Kidney (tissue), 14 donors: ENCODE measurements around the gene NOS1. TPM values are rescaled to one million over a fixed set of nuclear protein-coding genes. Genes with fewer than 3 reads are reported as not detected.
"Not testable (repeated sequence)": the region's sequence is repeated elsewhere in the genome, so short reads cannot be mapped to it uniquely, and the experiment has no call there.

Experiments
- DNase-seq, 5 donors: peaks; one replicate each; pipeline ENCODE4 v3.0.0-alpha.2; 2013 to 2020
- FAIRE-seq: peaks from 2 replicates; lab custom pipeline; 2012; peaks lifted over from hg19 to GRCh38; lab: Jason Lieb, UNC
- H3K27ac ChIP-seq, 2 donors: one replicate each; pipeline ENCODE4 v1.7.0; 2013; ENCODE audit warnings: low read depth in 2 of 2, low read length in 2 of 2, inconsistent platforms in 1 of 2
- H3K27me3 ChIP-seq: one replicate; pipeline ENCODE4 v1.7.1; 2013; ENCODE audit warnings: low read length, inconsistent platforms; ENCODE audit not compliant: control insufficient read depth, insufficient read depth
- H3K36me3 ChIP-seq, 3 donors: one replicate each; pipeline versions ENCODE4 v1.7.0 to v1.7.1; 2013; ENCODE audit warnings: low read length in 3 of 3, control low read depth in 1 of 3, inconsistent platforms in 1 of 3; ENCODE audit not compliant: insufficient read depth in 3 of 3, control insufficient read depth in 2 of 3
- H3K4me1 ChIP-seq, 3 donors: one replicate each; pipeline versions ENCODE4 v1.7.0 to v1.7.1; 2013; ENCODE audit warnings: low read length in 3 of 3, inconsistent platforms in 1 of 3, low read depth in 1 of 3; ENCODE audit not compliant: control insufficient read depth in 2 of 3, insufficient read depth in 2 of 3
- H3K4me3 ChIP-seq, 3 donors: one replicate each; pipeline versions ENCODE4 v1.7.0 to v1.8.1; 2013; ENCODE audit warnings: low read length in 3 of 3, control low read depth in 1 of 3, inconsistent platforms in 1 of 3
- H3K9ac ChIP-seq, 3 donors: one replicate each; pipeline versions ENCODE4 v1.7.0 to v1.7.1; 2013; ENCODE audit warnings: low read length in 3 of 3, control low read depth in 1 of 3, inconsistent platforms in 1 of 3
- H3K9me3 ChIP-seq, 3 donors: one replicate each; pipeline versions ENCODE4 v1.7.0 to v1.7.1; 2013; ENCODE audit warnings: low read length in 3 of 3, control low read depth in 1 of 3, inconsistent platforms in 1 of 3; ENCODE audit not compliant: control insufficient read depth in 2 of 3, insufficient read depth in 1 of 3
- intact Hi-C: fragments of 100-400 bp; cut with DNase I; formaldehyde crosslinking; loops from one replicate; pipeline ENCODE4 v1.11.1; 2022
- polyA plus RNA-seq: library from polyadenylated mRNA; stranded (reverse); fragments of 350-450 nt; fragmentation: Illumina TruSeq; extraction: RNeasy Lipid Tissue Mini Kit (QIAGEN cat#74804); gene quantifications from one replicate; pipeline ENCODE4 v1.2.3, GENCODE V29; 2014; ENCODE audit warnings: low read depth, low replicate concordance; ENCODE audit not compliant: insufficient read depth
- total RNA-seq: library from RNA; stranded (reverse); fragmentation: NEBNext Ultra II Directional; extraction: Animal tissue kit (Norgen Biotek cat#: 25700); gene quantifications from one replicate; pipeline ENCODE4 v1.2.1, GENCODE V29; 2021
- TF ChIP-seq, protein P1 (sequence below): IDR thresholded peaks from 3 replicates; pipeline ENCODE4 v1.5.1; 2012; ENCODE audit warnings: mild to moderate bottlenecking, moderate library complexity, borderline replicate concordance; ENCODE audit not compliant: insufficient read depth; ENCODE audit errors: extremely low read depth
- donor health status: control.
- donor health status: control.
- donor health status: control.
- donor health status: control.
- donor health status: control.
- donor health status: DM: yes; HTN: yes; CAD: no.
- donor health status: Normal renal cell carcinoma (clear cell type).

NOS1 gene
- total and polyA plus RNA-seq, 2 donors from 2014 or later, result 1.3 to 6.5 TPM

DNA sequence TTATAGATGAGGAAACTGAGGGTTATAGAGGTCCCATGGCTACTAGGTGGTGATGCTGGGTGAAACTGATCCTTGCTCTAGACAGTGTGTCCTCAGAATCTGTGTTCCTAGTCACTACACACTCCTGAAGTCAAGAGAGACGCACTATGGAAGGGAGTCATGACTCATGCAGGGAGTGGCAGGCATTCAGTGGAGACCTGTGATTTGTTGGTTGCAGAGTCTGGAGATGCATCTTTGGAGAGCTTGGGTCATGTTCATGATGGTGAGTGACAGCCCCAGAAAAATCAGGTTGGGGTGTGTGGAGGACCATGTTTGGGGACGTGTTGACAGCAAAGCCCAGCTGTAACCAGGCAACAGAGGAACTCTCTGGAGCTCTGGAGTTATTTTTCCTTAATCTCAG, 133.2 kb downstream of the NOS1 start:
- Histone ChIP-seq H3K9me3 (no peaks in the 10 kb centered on the region), H3K4me1 (no peaks in the 10 kb centered on the region), H3K27ac (no peak overlapping the region), H3K27me3 (no peaks in the 10 kb centered on the region), H3K4me3 (no peak overlapping the region), H3K9ac (no peak overlapping the region), H3K36me3 (no peaks in the 10 kb centered on the region)
- no peak for FAIRE-seq
- no peak for DNase-seq
- intact Hi-C loops, result no loop called here
- TF ChIP-seq, protein P1, sequence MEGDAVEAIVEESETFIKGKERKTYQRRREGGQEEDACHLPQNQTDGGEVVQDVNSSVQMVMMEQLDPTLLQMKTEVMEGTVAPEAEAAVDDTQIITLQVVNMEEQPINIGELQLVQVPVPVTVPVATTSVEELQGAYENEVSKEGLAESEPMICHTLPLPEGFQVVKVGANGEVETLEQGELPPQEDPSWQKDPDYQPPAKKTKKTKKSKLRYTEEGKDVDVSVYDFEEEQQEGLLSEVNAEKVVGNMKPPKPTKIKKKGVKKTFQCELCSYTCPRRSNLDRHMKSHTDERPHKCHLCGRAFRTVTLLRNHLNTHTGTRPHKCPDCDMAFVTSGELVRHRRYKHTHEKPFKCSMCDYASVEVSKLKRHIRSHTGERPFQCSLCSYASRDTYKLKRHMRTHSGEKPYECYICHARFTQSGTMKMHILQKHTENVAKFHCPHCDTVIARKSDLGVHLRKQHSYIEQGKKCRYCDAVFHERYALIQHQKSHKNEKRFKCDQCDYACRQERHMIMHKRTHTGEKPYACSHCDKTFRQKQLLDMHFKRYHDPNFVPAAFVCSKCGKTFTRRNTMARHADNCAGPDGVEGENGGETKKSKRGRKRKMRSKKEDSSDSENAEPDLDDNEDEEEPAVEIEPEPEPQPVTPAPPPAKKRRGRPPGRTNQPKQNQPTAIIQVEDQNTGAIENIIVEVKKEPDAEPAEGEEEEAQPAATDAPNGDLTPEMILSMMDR, result no peak

DNA sequence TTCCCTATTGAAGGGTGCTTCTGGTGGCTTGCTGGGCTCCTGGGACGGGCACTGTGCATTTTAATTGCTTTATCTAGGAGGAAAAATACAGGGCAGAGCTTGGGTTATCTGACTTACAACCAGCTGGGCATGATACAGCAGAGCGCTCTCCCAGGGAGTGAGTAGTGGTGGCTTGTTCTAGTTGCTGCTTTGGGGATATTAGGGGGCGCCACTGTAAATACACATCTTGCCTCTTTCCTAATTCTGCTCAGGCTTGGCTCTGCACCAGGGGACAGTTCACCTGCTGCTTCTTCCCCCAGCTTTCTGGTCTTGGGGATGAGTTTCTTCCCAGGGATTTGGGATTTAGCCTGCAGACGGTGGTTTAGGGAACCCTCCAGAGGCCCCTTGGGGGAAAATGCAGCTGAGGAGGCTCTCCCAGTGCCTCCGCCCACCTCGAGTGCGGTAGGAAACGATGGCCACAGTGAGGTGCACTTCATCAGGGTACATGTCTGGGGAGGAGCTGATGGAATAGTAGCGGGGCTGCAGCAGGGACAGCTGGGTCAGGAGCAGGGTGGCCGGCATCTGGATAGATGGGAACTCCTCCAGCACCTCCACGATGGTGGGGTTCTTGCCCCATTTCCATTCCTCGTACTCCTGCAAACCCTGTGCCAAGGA, 134.3 kb downstream of the NOS1 start:
- no peak overlapping the region for H3K27ac ChIP-seq
- no peak overlapping the region for H3K4me3 ChIP-seq
- TF ChIP-seq, protein P1, result no peak
- intact Hi-C loops, result no loop called here
- DNase-seq (no peak), FAIRE-seq (no peak)
- no peaks in the 10 kb centered on the region for H3K4me1 ChIP-seq
- H3K9ac ChIP-seq, result no peak overlapping the region
- H3K27me3 ChIP-seq, result no peaks in the 10 kb centered on the region
- no peaks in the 10 kb centered on the region for H3K36me3 ChIP-seq
- H3K9me3 ChIP-seq, result no peaks in the 10 kb centered on the region

DNA sequence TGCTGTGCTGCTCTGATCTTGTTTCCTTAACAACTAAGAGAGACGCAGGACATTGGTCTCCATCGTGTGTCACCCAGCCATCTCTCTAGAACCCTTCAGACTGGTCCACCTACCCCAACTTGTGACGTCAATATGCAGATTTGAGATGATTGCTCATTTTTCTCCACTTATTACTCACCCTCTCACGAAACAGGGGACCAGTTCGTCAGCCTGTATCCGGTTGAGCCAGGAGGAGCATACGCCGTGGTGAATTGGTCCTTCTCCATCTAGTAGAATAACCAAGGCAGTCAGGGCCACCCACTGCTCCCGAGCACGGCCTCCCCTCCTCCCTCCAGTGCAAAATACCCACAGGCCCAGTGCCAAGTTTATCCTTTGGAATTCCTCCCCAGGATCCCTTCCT, 134.9 kb downstream of the NOS1 start:
- H3K4me1 ChIP-seq, result no peaks in the 10 kb centered on the region
- H3K9ac ChIP-seq, result no peak overlapping the region
- FAIRE-seq, result no peak
- H3K4me3 ChIP-seq, result no peak overlapping the region
- TF ChIP-seq, protein P1, result no peak
- H3K27me3 ChIP-seq, result no peaks in the 10 kb centered on the region
- no peak for DNase-seq
- intact Hi-C loops, result no loop called here
- H3K9me3 ChIP-seq, result no peaks in the 10 kb centered on the region
- no peak overlapping the region for H3K27ac ChIP-seq
- no peaks in the 10 kb centered on the region for H3K36me3 ChIP-seq

DNA sequence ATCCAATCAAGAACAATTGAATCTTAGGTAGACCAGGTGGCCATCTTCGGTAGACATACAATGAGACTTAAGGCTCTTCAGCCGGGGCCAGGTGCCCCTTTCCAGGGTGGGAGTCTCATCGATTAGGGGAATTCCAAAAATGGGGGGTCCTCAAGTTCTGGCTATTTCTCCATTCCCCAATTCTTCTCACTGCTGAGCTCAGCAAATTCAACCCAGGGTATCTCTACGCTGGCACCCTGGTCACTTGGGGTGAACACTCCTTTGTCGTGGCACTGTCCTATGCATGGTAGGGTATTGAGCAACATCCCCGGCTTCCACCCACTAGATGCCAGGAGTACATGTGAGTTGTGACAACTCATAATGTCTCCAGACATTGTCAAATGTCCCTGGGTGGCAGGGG, 136.2 kb downstream of the NOS1 start:
- no peak for DNase-seq
- intact Hi-C loops, result no loop called here
- H3K9ac ChIP-seq, result no peak overlapping the region
- H3K27me3 ChIP-seq, result no peaks in the 10 kb centered on the region
- TF ChIP-seq, protein P1, result no peak
- no peaks in the 10 kb centered on the region for H3K36me3 ChIP-seq
- H3K4me3 ChIP-seq, result no peak overlapping the region
- H3K9me3 ChIP-seq, result no peaks in the 10 kb centered on the region
- FAIRE-seq, result no peak
- no peaks in the 10 kb centered on the region for H3K4me1 ChIP-seq
- H3K27ac ChIP-seq, result no peak overlapping the region

DNA sequence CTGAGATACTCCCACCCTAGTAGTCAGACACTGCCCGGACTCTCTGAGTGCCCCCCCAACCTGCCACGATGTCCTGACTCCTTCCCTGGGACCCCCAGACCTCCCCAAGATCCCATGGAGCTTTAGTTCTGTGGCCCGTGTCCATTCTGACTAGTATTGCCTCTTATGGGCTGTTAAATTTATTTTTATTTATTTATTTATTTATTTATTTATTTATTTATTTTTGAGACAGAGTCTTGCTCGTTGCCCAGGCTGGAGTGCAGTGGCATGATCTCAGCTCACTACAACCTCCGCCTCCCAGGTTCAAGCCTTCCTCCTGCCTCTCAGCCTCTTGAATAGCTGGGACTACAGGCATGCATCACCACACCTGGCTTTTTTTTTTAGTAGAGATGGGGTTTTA, 140.5 kb downstream of the NOS1 start:
- intact Hi-C loops, result not testable (repeated sequence)

More for the DNA sequence above, 140.5 kb downstream of the NOS1 start:
- H3K27me3 ChIP-seq, FAIRE-seq, H3K9ac ChIP-seq, H3K4me1 ChIP-seq, H3K9me3 ChIP-seq, H3K27ac ChIP-seq, DNase-seq, H3K36me3 ChIP-seq, H3K4me3 ChIP-seq: not testable (repeated sequence)
